Measurements from ENCODE around the gene ENC1. TPM values are rescaled to one million over a fixed set of nuclear protein-coding genes. Genes with fewer than 3 reads are reported as not detected.
A peak's percentile ranks its signal among the peaks of the same experiment; 100 is the strongest.

The ENC1 gene
- total RNA-seq, 2 experiments from 2014 or later: 0.74 to 0.86 TPM

DNA sequence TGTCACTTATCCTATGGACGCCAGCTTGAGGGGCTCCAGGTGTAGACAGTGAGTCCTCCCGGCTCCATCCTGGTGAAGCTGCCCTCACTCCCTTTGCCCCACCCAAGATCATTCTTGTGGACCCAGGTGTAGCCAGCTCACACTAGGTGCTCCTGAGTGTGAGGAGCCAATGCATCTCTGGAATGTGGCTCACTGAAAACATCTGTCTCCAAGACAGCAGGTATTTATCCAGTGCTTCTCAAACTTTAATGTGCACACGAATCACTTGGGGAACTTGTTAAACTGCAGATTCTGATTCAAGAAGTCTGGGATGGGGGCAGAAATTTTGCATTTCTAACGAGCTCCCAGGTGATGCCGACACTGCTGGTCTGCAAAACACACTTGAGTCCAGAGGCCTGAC lies 13.5 kb upstream of the ENC1 start:
- Mint-ChIP-seq H3K36me3 (ENCODE audit: low read depth) (no peaks in the 10 kb centered on the region), H3K4me1 (ENCODE audit: low read depth) (no peaks in the 10 kb centered on the region), H3K9me3 (no peaks in the 10 kb centered on the region), H3K4me3 (no peak overlapping the region), H3K27ac (no peak overlapping the region), H3K27me3 (ENCODE audit: low read depth) (peaks cover 2% of the 10 kb centered on the region)
- no peak for DNase-seq
- intact Hi-C loops (cut with micrococcal nuclease): no loop called here
- CTCF ChIA-PET: interaction anchor here (1.5 kb wide), 1 partner anchor 11 kb away, joined by 4 read pairs; no protein-coding TSS in a partner anchor

DNA sequence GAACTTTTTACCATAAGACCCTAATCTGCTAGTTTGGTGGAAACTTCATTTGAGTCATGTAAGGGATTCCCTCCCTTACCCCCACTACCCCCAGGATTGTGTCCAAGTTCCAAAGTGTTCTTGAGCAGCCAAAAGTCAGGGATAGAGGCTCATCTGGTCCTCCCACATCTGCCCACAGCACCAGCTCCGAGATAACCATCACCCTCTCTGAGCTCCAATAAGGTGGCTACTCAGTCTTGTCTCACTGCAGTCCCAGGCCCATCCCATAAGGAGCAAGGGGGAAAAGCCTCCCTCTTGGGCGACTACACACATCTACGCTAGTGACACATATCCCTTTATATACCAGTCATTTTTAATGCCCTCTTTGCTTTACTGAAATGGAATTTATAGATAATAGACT lies 12.0 kb upstream of the ENC1 start:
- no peaks in the 10 kb centered on the region for H3K9me3 Mint-ChIP-seq
- H3K27me3 Mint-ChIP-seq (ENCODE audit: low read depth): peaks cover 5% of the 10 kb centered on the region
- CTCF ChIA-PET: interaction anchor here (1.5 kb wide), 1 partner anchor 10 kb away, joined by 4 read pairs; no protein-coding TSS in a partner anchor
- H3K27ac Mint-ChIP-seq: no peak overlapping the region
- H3K4me3 Mint-ChIP-seq: no peak overlapping the region
- H3K36me3 Mint-ChIP-seq (ENCODE audit: low read depth): no peaks in the 10 kb centered on the region
- no peaks in the 10 kb centered on the region for H3K4me1 Mint-ChIP-seq (ENCODE audit: low read depth)
- no peak for DNase-seq
- intact Hi-C loops (cut with micrococcal nuclease): no loop called here

DNA sequence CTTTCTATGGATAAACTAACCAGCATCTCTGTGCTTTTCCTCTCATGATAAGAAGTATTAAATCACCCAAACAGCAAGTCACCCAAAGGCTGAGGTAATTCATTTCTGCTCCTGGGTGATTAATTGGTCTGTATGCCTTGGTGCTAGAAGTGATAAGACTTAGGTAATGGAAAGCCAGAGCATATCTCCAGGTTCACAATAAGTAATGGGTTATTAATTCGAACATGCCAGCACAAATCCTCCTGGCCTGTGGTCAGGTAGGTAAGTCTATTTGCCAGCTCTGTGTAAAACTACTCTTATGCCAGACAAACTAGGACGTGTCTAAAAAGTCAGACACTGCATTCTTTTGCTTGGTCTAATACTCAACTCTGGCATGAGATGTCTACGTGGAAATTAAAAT lies 11.2 kb upstream of the ENC1 start:
- Mint-ChIP-seq H3K4me3 (no peak overlapping the region), H3K4me1 (ENCODE audit: low read depth) (no peaks in the 10 kb centered on the region), H3K9me3 (no peaks in the 10 kb centered on the region), H3K36me3 (ENCODE audit: low read depth) (no peaks in the 10 kb centered on the region), H3K27ac (no peak overlapping the region), H3K27me3 (ENCODE audit: low read depth) (peaks cover 3% of the 10 kb centered on the region)
- DNase-seq: no peak
- intact Hi-C loops (cut with micrococcal nuclease): no loop called here
- CTCF ChIA-PET: interaction anchor here (1.0 kb wide), 1 partner anchor 11 kb away, joined by 3 read pairs; the partner anchor contains the start of gene ENC1

DNA sequence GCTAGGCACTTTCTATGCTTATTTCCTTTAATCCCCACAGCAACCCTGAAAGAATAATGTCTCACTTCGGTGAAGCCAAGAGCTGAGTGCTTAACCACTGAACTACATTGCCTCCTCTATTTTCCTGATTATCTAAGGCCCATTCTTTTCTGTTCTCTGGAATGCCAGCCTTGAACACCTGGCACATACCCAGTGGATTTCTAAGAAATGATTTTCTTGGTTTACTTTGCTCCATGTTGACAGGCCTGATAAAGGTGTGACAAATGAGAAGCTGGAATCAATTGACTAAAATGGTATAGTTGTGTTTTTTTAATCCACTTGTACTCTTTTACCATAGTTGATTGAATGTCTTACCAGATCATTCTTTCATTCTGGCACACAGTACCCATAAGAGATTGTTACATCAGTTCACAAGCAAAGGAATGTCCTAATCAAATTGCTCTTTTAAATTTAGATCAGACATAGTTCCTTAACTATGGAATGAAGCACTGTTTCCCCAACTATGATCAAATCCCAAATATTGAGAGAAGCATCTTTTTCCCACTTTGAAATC lies 9.0 kb upstream of the ENC1 start:
- intact Hi-C loops (cut with micrococcal nuclease): loop anchor here (1.0 to 10.0 kb wide), 6 partner anchors 155 to 1059 kb away; no protein-coding TSS in a partner anchor
- Mint-ChIP-seq H3K27ac (no peak overlapping the region), H3K36me3 (ENCODE audit: low read depth) (no peaks in the 10 kb centered on the region), H3K27me3 (ENCODE audit: low read depth) (peaks cover 3% of the 10 kb centered on the region), H3K4me1 (ENCODE audit: low read depth) (no peaks in the 10 kb centered on the region), H3K9me3 (no peaks in the 10 kb centered on the region), H3K4me3 (no peak overlapping the region)
- DNase-seq: no peak
- CTCF ChIA-PET: interaction anchor here (0.6 to 2.6 kb wide), 7 partner anchors 10 to 747 kb away, joined by 3 to 19 read pairs (median 5); partner anchors contain the start of genes ENC1 and HEXB

DNA sequence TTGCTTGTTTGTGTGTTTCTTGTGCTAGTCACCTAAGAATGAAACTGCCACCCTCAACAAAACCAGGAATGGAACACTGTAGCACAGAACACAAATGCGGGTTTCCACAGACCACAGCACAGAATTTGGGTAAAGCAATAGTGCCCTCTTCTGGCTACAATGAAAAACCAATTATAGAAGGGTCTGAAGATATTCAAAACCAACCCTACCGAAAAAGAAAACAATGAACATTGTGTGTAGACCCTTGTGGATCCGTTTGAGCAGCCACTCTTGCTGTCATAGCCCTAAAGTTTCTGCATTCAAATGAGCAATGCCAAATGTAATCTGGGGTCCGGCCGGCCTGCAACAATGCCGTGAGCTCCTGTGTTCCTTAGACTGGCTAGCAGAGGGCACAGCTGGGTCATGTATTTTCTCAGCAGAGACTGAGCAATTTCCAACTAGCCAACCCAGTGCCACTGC lies 8.3 kb upstream of the ENC1 start:
- intact Hi-C loops (cut with micrococcal nuclease): loop anchor here (1.0 to 10.0 kb wide), 6 partner anchors 154 to 1058 kb away; no protein-coding TSS in a partner anchor
- CTCF ChIA-PET: interaction anchor here (0.6 to 2.6 kb wide), 6 partner anchors 9 to 746 kb away, joined by 3 to 19 read pairs (median 6); partner anchors contain the start of genes ENC1 and HEXB
- H3K9me3 Mint-ChIP-seq: no peaks in the 10 kb centered on the region
- H3K27me3 Mint-ChIP-seq (ENCODE audit: low read depth): peaks cover 3% of the 10 kb centered on the region
- H3K4me1 Mint-ChIP-seq (ENCODE audit: low read depth): no peaks in the 10 kb centered on the region
- H3K27ac Mint-ChIP-seq: no peak overlapping the region
- no peak overlapping the region for H3K4me3 Mint-ChIP-seq
- no peaks in the 10 kb centered on the region for H3K36me3 Mint-ChIP-seq (ENCODE audit: low read depth)
- DNase-seq: peak; percentile 18

DNA sequence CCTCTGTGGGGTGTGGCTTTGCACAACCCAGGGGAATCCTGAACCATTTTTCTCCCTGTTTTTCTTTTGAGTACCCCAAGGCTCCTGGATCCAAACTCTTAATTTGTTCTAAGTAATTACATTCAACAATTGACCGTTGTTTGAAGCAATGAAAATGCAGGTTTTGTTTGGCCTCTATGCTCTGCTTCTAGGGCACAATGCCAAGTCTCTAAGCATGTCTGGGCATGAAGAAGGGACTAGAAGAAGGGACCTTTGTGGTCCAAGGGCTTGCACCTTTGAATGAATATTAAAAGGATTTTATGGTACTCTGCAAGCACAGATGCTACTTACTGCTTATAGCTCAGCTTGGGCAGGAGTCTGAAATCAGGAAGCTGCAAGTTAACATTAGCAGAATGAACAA lies 6.6 kb upstream of the ENC1 start:
- Mint-ChIP-seq H3K4me1 (ENCODE audit: low read depth) (no peaks in the 10 kb centered on the region), H3K9me3 (no peaks in the 10 kb centered on the region), H3K4me3 (no peak overlapping the region), H3K27ac (no peak overlapping the region), H3K36me3 (ENCODE audit: low read depth) (no peaks in the 10 kb centered on the region), H3K27me3 (ENCODE audit: low read depth) (peaks cover 9% of the 10 kb centered on the region)
- CTCF ChIA-PET: interaction anchor here (0.7 to 2.8 kb wide), 3 partner anchors 15 to 745 kb away, joined by 3 to 11 read pairs (median 3); no protein-coding TSS in a partner anchor
- intact Hi-C loops (cut with micrococcal nuclease): loop anchor here (5.0 to 10.0 kb wide), 3 partner anchors 152 to 852 kb away; no protein-coding TSS in a partner anchor
- DNase-seq: no peak

DNA sequence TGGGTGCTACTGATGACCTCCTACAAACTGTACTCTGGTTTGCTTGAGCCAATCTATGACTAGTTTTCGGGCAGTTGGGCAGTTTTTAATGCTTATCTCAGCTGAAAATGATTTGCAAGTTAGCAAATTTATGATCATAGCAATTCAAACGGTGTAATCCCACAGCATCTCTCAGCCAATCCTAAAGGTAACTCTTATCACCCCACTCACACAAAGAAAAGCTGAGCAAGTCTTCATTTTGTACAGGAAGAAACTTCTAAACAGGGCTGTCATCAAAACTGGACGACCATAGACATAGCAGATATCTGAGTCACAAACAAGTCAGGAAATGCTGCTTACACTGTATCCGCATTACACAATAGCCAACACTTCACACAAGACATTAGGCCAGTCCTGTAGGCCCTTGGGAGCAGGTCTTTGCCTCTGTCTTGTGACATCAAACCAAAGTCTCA lies 2.6 kb upstream of the ENC1 start:
- intact Hi-C loops (cut with micrococcal nuclease): loop anchor here (5.0 to 10.0 kb wide), 4 partner anchors 148 to 848 kb away; no protein-coding TSS in a partner anchor
- Mint-ChIP-seq H3K9me3 (no peaks in the 10 kb centered on the region), H3K27me3 (ENCODE audit: low read depth) (peaks cover 15% of the 10 kb centered on the region), H3K4me1 (ENCODE audit: low read depth) (peaks cover 26% of the 10 kb centered on the region), H3K36me3 (ENCODE audit: low read depth) (no peaks in the 10 kb centered on the region), H3K4me3 (no peak overlapping the region), H3K27ac (no peak overlapping the region)
- DNase-seq: no peak
- CTCF ChIA-PET: interaction anchor here (0.5 to 3.8 kb wide), 3 partner anchors 10 to 740 kb away, joined by 4 to 20 read pairs (median 4); no protein-coding TSS in a partner anchor

DNA sequence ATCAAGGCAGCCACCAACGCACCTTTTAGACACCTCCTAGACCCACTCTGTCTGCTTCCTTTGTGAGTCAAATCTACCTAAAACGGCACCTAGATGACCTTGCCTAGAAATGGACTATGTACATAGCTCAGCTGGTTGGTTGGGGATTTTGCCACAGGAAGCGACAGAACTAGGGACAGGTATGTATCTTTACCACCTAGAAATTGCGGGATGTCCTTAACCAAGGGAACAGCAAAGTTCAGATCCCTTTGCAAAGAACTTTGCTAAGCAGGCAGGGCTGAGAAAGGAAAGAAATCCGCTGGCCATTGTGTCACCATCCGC lies 2.0 kb upstream of the ENC1 start:
- H3K4me1 Mint-ChIP-seq (ENCODE audit: low read depth): peaks cover 26% of the 10 kb centered on the region
- H3K27me3 Mint-ChIP-seq (ENCODE audit: low read depth): peaks cover 15% of the 10 kb centered on the region

DNA sequence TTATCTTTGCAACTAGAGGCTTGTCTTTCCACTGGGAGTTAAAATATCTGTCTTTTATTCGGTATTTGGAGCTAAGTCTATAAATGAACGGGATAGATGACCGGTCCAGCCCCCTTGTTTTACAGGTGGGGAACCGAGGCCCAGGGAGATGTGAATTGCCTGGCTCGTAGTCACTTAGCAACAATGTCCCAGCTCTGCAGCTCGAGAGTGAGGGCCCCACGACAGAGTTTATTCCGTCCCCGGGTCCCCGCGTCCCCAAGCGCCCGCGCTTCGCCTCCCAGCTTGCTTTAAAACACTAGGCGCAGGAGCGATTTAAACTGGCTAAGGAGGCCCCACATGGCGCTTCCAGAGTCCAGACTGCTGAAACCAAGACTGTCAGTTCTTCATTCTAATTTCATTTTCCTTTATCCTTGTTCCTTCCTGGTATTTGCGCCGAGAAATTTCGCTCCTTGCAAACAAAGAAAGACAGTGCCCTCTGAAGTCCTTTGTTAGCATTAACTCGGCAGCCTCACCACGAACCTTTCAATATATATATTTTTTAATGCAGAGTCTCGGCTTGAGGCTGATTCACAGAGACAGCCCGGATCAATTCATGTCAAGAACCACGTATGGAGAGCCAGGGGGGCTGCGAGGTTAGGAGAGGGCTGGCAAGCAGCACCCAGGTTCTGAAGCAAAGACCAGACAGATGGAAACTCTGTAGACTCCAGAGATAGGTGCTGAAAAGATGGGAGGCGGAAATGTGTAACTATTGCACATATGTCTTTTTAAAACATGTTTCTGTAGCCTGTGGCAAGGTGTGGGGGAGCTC lies 1.4 kb upstream of the ENC1 start:
- H3K9me3 Mint-ChIP-seq: no peaks in the 10 kb centered on the region
- H3K4me1 Mint-ChIP-seq (ENCODE audit: low read depth): peaks cover 26% of the 10 kb centered on the region
- DNase-seq: peak; percentile 32
- CTCF ChIA-PET: interaction anchor here (0.6 to 3.8 kb wide), 13 partner anchors 8 to 742 kb away, joined by 3 to 20 read pairs (median 4); no protein-coding TSS in a partner anchor
- intact Hi-C loops (cut with micrococcal nuclease): loop anchor here (1.0 to 10.0 kb wide), 7 partner anchors 147 to 847 kb away; no protein-coding TSS in a partner anchor
- H3K27ac Mint-ChIP-seq: no peak overlapping the region
- peak overlapping the region; percentile 80 for H3K4me3 Mint-ChIP-seq
- H3K27me3 Mint-ChIP-seq (ENCODE audit: low read depth): peaks cover 20% of the 10 kb centered on the region
- no peaks in the 10 kb centered on the region for H3K36me3 Mint-ChIP-seq (ENCODE audit: low read depth)

More for the DNA sequence above, 2.0 kb upstream of the ENC1 start:
- CTCF ChIA-PET: interaction anchor here (1.3 to 3.8 kb wide), 4 partner anchors 11 to 743 kb away, joined by 4 to 20 read pairs (median 5); no protein-coding TSS in a partner anchor
- no peak for DNase-seq
- Mint-ChIP-seq H3K9me3 (no peaks in the 10 kb centered on the region), H3K4me3 (no peak overlapping the region), H3K36me3 (ENCODE audit: low read depth) (no peaks in the 10 kb centered on the region), H3K27ac (no peak overlapping the region)
- intact Hi-C loops (cut with micrococcal nuclease): loop anchor here (1.0 to 10.0 kb wide), 5 partner anchors 148 to 848 kb away; no protein-coding TSS in a partner anchor

DNA sequence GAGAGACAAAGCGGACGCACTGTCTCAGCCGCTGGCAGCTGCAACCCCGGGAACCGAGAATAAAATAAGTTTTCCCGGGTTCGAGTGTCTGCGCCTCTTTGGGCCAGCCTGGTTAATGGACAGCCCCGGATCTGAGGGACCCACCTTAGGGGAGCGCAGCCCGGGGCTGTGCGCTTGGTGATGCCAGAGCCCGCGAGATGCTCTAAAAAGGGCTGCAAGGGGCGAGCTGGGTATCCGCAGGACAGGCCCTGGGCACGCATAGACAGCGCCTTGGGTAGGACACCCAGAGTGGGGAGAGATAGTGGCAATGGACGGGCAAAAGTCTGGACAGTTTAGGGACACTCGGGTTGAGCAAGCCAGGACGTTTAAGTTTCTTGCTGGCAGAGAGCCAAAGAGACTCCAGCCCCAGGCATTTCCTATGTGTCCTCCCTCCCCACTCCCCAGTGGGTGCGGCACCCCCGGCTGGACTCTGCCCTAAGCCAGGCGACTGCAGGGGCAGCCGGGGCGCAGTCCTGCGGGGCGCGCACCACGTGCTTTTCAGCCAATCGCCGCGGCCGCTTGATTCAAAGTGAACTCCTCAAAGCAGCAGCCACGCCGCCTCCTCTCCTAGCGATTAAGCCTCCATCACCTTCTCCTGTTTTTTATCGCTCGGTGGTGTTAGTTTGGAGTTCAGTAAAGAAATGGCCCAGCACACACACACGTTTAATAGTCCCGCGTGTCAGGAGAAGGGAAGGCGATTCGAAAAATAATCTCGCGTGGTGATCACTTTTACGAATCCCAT lies 616 bp upstream of the ENC1 start:
- intact Hi-C loops (cut with micrococcal nuclease): loop anchor here (1.0 to 10.0 kb wide), 7 partner anchors 9 to 846 kb away; no protein-coding TSS in a partner anchor
- peak; percentile 53 for DNase-seq
- Mint-ChIP-seq H3K27ac (no peak overlapping the region), H3K4me3 (peak overlapping the region; percentile 80), H3K9me3 (no peaks in the 10 kb centered on the region), H3K27me3 (ENCODE audit: low read depth) (peaks cover 22% of the 10 kb centered on the region), H3K4me1 (ENCODE audit: low read depth) (peaks cover 26% of the 10 kb centered on the region), H3K36me3 (ENCODE audit: low read depth) (no peaks in the 10 kb centered on the region)
- CTCF ChIA-PET: interaction anchor here (0.7 to 3.8 kb wide), 15 partner anchors 8 to 742 kb away, joined by 3 to 20 read pairs (median 4); no protein-coding TSS in a partner anchor

DNA sequence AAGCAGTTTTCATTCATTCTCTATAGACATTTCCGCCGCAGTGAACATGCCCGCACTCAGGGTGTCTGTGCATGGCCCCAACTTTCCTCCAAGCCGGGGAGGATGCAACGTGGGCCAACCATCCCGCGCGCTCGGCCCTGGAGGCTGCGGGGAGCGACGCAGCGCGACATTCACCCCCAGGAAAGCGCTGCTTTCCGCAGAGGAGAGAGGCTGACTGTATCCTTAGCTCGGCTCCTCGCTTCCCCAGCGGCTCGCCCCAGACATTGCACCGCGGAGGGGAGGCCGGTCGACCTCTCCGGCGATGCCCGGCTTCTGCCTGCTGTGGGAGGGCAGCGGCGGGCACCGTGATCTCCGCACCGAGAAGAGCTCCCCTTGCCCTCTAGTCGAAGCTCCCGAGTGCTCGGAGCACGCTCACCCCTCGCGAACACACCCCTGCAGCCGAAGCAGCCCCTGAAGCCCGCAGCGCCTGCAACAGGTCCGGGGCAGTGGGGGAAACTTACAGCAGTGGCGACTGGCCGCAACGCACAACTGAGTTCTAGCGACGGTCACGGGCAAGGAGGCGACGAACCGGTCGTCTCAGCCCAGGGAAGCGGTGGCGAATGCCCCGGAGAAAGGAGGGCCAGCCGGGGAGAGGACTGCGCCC lies 600 bp downstream of the ENC1 start:
- H3K9me3 Mint-ChIP-seq: no peaks in the 10 kb centered on the region
- peak; percentile 55 for DNase-seq
- H3K36me3 Mint-ChIP-seq (ENCODE audit: low read depth): no peaks in the 10 kb centered on the region
- peak overlapping the region; percentile 80 for H3K4me3 Mint-ChIP-seq
- H3K4me1 Mint-ChIP-seq (ENCODE audit: low read depth): peaks cover 26% of the 10 kb centered on the region
- CTCF ChIA-PET: interaction anchor here (0.5 to 3.8 kb wide), 6 partner anchors 10 to 737 kb away, joined by 3 to 20 read pairs (median 4); no protein-coding TSS in a partner anchor
- no peak overlapping the region for H3K27ac Mint-ChIP-seq
- intact Hi-C loops (cut with micrococcal nuclease): loop anchor here (1.0 to 10.0 kb wide), 9 partner anchors 8 to 845 kb away; no protein-coding TSS in a partner anchor
- peaks cover 22% of the 10 kb centered on the region for H3K27me3 Mint-ChIP-seq (ENCODE audit: low read depth)

All from activated naive CD4-positive, alpha-beta T cell treated with anti-CD3 and anti-CD28 coated beads for 36 hours (primary cell).